ENCODE results near the gene LAGE3. TPM values are rescaled to one million over a fixed set of nuclear protein-coding genes. Genes with fewer than 3 reads are reported as not detected.

Gene LAGE3, protein sequence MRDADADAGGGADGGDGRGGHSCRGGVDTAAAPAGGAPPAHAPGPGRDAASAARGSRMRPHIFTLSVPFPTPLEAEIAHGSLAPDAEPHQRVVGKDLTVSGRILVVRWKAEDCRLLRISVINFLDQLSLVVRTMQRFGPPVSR
- 13.7 and 18.5 TPM in 2 replicates for total RNA-seq

DNA sequence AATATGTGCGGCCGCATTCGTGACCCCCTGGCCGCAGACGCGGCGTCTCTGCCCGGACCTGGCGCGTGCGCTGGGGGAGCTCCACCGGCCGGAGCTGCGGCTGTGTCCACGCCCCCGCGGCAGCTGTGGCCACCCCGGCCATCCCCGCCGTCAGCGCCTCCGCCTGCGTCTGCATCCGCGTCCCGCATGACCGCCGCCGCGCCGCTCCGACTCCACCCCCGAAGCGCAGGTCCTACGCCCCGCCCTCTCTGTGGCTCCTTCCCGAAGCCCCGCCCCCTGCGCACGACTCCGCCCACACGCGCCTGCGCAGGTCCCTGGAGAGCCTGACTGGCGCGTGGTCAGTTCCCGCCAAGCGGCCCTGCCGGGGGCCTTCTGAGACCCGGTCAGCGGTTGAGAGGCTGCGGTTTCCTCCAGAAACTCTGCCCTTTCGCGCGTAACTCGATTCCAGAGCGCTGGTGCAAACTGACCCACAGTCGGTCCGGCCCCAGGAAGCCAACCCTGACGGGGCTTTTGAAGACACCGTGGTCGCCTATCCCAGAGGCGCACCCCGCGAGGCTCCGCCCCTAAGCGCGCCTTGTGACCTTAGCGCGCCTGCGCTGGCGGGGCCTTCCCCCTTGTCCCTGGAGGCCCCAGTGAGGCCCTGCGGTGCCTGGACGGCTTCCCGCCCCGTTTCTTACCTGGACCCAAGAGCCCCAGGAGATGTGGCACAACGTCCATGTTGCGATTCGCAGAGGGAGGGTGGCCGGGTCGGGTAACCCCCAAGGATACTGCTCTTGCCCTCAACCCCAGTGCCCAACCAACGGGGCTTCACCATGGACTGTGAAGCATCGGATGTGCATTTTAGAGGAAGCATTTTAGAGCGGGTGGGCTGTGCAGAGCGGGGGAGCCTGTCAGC lies at the start of gene LAGE3:
LAGE3 (minus strand) TSS at position 554 of the 895 bp plus-strand sequence; CDS start at position 188, 366 bp downstream.

DNA sequence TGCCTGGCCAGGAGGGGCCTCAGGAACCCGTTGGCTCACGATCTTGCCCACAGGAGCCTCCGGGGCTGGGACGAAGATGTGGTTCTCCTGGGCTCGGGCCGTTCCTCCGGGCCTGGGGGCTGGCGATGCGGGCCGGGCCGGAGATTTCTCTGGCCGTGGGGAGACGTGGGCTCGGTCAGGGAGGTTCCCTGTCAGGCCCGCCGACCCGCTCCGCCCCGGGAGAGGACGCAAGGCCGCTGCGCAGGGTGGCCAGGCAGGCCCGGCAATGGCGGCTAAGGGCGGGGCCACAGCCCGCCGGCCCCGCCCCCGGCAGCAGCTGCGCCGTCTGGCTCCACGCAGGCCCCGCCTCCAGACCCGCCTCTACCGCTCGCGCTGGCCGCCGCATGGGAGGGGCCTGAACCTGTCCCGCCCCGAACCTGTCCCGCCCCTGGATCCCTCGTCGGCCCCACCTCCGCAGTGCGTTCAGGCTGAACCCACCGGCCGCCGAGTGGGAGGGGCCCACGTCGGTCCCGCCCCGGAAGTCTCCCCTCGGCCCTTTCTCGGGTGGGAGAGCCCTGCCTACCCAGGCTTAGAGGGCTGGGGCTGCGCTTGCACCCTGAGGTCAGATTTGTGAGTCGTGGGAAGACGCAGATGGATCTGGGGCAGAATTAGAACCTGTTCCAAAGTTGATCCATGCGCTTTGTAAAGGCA lies 37.0 kb upstream of the LAGE3 start, which contains the start of gene FAM3A:
FAM3A (minus strand) TSS at position 267 of the 690 bp plus-strand sequence. CDS start 460 bp downstream, outside the sequence.

DNA sequence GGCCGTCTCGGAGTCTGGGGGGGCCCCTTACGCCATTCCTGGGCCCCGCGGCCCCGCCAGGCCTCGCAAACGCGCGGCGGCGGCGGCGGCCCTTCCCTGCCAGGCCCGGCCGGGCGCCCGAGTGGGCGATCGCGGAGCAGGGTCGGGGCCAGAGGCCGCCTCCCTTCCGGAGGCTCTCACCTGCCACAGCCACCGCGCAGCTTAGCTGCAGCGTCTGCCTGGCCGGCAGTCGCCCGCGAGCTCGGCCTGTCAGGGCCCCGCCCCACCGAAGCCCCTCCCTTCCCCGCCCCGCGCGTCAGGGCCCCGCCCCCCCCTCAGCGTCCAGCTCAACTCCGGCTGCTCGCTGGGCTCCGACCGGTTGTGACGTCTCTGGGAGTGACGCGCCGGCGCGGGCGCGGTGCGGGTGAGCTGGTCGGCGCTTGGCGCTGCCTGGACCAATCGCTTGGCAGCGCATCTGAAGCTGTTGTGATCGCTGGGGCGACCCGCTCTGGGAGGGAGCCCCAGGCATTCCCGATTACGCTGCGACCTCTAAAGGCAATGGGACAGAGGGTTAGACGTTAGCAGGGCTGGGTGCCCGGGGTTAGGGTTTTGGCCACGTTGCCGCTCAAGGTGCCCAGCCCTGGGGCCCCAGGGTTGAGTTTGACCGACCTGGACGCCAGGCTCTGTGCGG lies 11.5 kb upstream of the LAGE3 start, which contains the start of gene SLC10A3:
SLC10A3 (minus strand) TSS at position 216 of the 670 bp plus-strand sequence. CDS start 1,689 bp downstream, outside the sequence.

DNA sequence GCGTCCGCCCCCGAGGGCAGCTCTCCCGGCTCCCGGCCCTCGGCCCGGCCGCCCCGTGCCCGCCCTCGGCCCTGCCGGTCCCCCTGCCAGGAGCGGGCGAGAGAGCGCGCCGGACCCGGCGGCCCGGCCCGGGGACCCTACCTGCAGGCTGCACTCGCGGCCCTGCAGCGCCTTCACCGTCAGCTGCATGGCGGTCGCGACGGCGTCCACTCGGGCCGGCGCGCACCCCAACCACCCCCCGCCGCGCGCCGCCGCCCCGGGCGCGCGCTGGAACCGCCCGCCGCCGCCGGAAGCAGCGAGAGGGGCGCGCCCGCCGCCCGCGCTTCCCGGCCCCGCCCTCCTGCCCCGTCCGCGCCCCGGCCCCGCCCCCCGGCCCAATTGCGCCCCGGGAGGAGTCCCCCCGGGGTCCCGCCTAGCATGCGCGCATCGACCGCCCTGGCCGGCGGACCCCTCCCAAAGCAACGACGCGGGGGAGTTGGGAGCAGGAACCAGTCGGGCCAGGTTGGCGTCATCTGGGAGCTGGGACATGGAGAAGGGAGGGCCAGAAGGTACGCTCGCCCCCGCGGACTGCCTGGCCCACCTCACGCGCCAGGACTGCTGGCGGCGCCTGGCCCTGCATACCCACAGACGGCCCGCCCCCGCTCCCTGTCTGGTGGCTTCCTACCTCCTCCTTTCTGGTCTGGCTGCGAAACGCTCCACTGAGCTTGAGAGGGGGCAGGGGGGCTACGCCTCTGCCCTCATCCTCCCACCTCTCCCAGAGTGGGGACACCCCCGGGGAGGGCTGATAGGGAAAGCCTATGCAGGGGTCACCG lies 7.5 kb upstream of the LAGE3 start, which contains the start of gene UBL4A:
UBL4A (minus strand) TSS at position 220 of the 812 bp plus-strand sequence; CDS start at position 189, 31 bp downstream.

DNA sequence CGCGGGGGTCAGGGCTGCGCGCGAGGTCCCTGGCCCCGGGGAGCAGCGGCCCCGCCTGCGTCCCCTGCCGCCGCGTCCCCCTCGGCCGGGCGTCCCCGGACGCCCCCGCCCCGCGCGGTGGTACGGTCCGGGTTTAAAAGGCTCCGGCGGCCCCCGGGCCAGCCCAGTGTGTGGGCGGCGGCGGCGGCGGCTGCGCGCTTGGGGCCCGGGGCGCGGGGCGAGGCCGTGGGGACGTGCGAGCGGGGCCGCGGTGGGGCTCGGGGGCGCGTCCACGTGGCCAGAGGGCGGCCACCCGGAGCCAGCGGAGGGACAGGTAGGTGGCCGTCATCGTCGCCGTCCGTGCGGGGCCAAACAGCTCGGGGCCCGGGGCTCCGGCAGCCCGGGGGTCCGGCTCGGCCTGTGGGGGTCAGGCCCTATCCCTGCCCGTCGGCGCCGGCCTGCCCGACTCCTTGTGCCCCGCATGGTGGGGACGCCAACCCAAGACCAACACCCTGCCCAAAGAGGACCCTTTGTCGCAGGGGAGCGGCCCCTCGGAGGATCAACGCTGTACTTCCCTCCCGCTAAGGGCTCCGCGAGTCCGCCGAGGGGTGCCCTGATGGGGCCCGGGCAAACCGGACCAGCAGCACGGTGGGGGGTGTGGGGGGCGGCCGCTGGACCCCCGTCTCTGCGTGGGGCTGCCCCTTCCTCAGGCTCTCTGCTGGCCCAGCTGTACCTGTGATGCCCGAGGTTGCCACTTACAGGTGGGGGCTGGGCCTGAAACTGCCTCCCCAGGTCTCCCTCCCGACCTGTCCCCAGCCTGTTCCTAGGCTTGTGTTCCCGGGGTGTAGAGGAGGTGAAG lies 20.7 kb downstream of the LAGE3 start, which contains the start of gene PLXNA3:
PLXNA3 (plus strand) TSS at position 166 of the 838 bp plus-strand sequence. CDS start 1,903 bp downstream, outside the sequence.

DNA sequence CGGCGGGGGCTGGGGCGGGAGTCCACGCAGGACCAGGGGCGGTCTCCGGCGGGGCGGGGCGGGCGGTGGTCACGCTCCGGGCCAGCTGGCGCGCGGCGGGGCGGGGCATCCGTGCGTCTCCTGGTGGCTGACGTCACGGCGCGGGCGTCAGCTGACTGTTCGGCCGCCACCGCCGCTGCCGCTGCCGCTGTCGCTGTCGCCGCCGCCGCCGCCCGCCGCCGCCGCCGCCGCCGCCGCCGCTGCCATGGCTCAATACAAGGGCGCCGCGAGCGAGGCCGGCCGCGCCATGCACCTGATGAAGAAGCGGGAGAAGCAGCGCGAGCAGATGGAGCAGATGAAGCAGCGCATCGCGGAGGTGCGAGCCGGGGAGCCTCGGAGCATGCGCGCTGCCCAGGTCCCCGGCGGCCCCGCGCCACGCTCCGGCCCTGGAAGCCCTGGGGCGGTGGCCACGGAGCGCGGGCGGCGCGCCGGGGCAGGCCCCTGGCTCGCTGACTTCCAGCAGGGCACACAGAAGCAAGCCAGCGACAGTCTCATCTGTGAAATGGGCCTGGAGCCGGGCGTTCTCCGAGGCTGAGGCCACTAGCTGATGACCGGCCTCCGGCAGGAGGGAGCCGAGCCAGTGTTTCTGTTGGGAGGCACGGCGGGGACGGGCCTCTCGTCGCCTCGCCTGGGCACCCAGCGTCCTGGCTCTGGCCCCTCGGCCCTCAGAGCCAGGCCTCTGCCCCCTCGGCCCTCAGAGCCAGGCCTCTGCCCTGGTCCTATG lies 34.9 kb downstream of the LAGE3 start, which contains the start of gene FAM50A:
FAM50A (plus strand) TSS at position 150 of the 763 bp plus-strand sequence; CDS start at position 245, 95 bp downstream.

DNA sequence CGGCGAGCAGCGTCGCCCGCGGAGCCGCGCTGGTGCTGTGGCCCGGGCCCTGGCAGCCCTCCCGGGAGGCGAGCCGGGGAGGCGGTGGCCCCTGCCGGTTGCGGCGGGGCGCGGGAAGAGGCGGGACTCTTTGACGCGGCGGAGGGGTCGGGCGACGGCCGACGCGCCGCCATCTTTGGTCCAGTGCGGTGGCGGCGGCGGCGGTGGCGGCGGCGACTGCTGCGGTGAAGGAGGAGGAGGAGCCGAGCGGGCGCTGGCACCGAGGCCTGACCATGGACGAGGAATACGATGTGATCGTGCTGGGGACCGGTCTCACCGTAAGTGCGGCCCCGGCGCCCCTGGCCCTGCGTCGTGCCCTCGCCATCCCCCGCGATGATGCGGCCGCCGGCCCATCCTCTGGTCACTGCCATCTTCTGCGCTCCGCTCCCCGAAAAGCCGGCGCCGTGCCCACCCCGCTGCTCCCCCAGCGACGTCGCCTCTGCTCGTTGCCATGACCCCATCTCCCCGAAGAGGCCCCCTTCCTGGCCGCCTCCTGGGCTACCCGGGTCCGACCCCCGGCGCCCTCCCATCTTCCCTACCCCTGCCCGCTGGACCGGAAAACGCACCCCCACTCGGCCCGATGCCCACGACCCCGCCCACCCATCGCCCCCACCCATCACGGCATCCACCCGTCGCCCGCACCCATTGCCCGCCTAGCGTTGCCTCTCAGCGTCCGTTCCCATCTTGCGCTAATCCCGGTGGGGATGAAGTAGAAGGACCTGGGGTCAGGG lies 41.9 kb downstream of the LAGE3 start, which contains the start of gene GDI1:
GDI1 (plus strand) TSS at position 172 of the 770 bp plus-strand sequence; CDS start at position 273, 101 bp downstream.

DNA sequence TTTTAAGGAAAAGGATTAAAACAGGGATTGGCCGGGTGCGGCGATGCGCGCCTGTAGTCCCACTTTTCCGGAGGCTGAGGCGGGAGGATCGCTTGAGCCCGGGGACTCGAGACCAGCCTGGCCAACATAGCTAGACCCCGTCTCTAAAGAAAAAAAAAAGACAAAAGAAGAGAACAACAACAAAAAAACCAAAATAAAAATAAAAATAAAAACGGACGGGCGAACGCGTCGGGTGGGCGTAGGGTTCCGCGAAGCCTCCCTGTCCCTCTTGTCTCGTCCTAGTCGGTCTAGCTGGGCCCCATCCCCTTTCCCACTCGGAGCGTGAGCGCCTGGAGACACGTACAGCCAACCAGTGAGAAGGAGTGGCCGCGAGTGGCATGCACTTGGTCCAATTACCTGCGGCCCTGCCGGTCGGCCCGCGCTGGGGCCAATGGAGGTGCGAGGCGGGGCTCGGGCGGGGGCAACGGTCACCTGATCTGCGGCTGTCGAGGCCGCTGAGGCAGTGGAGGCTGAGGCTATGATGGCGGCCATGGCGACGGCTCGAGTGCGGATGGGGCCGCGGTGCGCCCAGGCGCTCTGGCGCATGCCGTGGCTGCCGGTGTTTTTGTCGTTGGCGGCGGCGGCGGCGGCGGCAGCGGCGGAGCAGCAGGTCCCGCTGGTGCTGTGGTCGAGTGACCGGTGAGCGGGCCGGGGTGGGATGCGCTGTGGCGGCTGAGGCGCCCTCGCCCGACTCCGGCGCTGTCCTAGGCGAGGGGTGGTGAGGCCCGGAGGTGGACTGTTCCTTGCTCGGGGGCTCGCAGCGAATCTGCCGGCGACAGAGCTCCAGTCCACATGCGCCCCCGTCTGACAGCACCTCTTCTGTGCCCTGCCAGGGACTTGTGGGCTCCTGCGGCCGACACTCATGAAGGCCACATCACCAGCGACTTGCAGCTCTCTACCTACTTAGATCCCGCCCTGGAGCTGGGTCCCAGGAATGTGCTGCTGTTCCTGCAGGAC lies 50.6 kb downstream of the LAGE3 start, which contains the start of gene ATP6AP1:
ATP6AP1 (plus strand) TSS at position 502 of the 996 bp plus-strand sequence; CDS start at position 518, 16 bp downstream.

Other genes with a start within 250 kb of the LAGE3 start
- gene OPN1MW3, start 221.7 kb downstream of the LAGE3 start, total RNA-seq: not detected in 2 replicates
- gene TEX28, start 184.2 kb downstream of the LAGE3 start, total RNA-seq: not detected in 2 replicates
- gene TKTL1, start 183.5 kb downstream of the LAGE3 start, total RNA-seq: not detected in 2 replicates
- 1,760 and 2,009 TPM in 2 replicates for gene FLNA, start 104.6 kb downstream of the LAGE3 start, total RNA-seq
- gene EMD, start 100.0 kb downstream of the LAGE3 start, total RNA-seq: 20.9 and 21.5 TPM in 2 replicates
- gene RPL10, start 80.9 kb downstream of the LAGE3 start, total RNA-seq: 2,454 and 2,688 TPM in 2 replicates
- 65.9 and 68.6 TPM in 2 replicates for gene DNASE1L1, start 70.0 kb downstream of the LAGE3 start, total RNA-seq
- gene TAFAZZIN, start 67.7 kb downstream of the LAGE3 start, total RNA-seq: 10.8 and 14.1 TPM in 2 replicates
- gene ATP6AP1, start 50.6 kb downstream of the LAGE3 start, total RNA-seq: 46.6 and 57.0 TPM in 2 replicates
- gene GDI1, start 42.1 kb downstream of the LAGE3 start, total RNA-seq: 58.6 and 81.1 TPM in 2 replicates
- gene FAM50A, start 35.1 kb downstream of the LAGE3 start, total RNA-seq: 101 and 107 TPM in 2 replicates
- gene PLXNA3, start 21.0 kb downstream of the LAGE3 start, total RNA-seq: 6.7 and 17.0 TPM in 2 replicates
- 30.3 and 39.9 TPM in 2 replicates for gene UBL4A, start 7.3 kb upstream of the LAGE3 start, total RNA-seq
- 11.8 and 22.7 TPM in 2 replicates for gene SLC10A3, start 11.3 kb upstream of the LAGE3 start, total RNA-seq
- gene FAM3A, start 37.0 kb upstream of the LAGE3 start, total RNA-seq: 32.1 and 41.6 TPM in 2 replicates
- 90.3 and 91.0 TPM in 2 replicates for gene G6PD, start 67.6 kb upstream of the LAGE3 start, total RNA-seq
- gene IKBKG, start 68.3 kb upstream of the LAGE3 start, total RNA-seq: 13.4 and 13.7 TPM in 2 replicates
- gene CTAG1A, start 105.9 kb upstream of the LAGE3 start, total RNA-seq: 0.18 TPM in 1 of 2 replicates, not detected in the other
- not detected in 2 replicates for gene CTAG1B, start 140.0 kb upstream of the LAGE3 start, total RNA-seq
- not detected in 2 replicates for gene CTAG2, start 174.3 kb upstream of the LAGE3 start, total RNA-seq

All from smooth muscle cell of bladder (primary cell).